Adipocyte (in vitro differentiated cells): Measurements from ENCODE around the gene KIAA1671.

ENCODE experiments used
- DNase-seq: peaks from one replicate; pipeline ENCODE4 v3.0.0-alpha.2; 2015; ENCODE audit warnings: low read depth
- H3K27me3 ChIP-seq: replicated peaks from 2 replicates; pipeline ENCODE4 v1.7.0; 2013; ENCODE audit warnings: mild to moderate bottlenecking, low read length, moderate library complexity; ENCODE audit not compliant: control insufficient read depth, insufficient read depth
- H3K36me3 ChIP-seq: 2 replicates; pipeline ENCODE4 v1.7.0; 2013; ENCODE audit warnings: low read length, mild to moderate bottlenecking, moderate library complexity; ENCODE audit not compliant: control insufficient read depth, insufficient read depth, severe bottlenecking
- H3K4me1 ChIP-seq: 2 replicates; pipeline ENCODE4 v1.7.0; 2013; ENCODE audit warnings: mild to moderate bottlenecking, low read length, moderate library complexity; ENCODE audit not compliant: control insufficient read depth, insufficient read depth
- H3K4me3 ChIP-seq: 2 replicates; pipeline ENCODE4 v1.7.0; 2013; ENCODE audit warnings: mild to moderate bottlenecking, low read length, moderate library complexity
- H3K9ac ChIP-seq: 2 replicates; pipeline ENCODE4 v1.7.0; 2013; ENCODE audit warnings: mild to moderate bottlenecking, low read length, moderate library complexity
- H3K9me3 ChIP-seq: 2 replicates; pipeline ENCODE4 v1.7.0; 2013; ENCODE audit warnings: mild to moderate bottlenecking, low read length, moderate library complexity; ENCODE audit not compliant: control insufficient read depth

The KIAA1671 gene

DNA sequence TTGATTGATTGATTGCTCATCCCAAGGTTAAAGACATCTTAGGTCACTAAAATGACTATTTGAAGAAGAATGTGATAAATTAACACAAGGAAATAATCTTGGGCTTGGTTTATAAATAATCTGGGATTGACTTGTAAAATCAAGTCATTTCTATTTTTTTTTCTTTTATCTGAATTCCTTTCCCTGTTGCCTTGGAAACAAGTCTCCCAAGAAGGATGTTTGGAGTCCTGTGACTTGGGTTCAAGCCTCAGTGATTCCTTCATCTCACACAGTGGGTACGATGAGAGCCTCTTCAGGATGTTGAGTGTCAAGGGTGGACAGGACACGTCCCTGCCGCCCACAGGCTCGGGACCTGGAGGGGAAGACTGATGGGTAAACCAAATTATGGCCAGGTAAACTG, 149.0 kb downstream of the KIAA1671 start:
- H3K9ac ChIP-seq: no peak overlapping the region
- no peaks in the 10 kb centered on the region for H3K9me3 ChIP-seq
- H3K27me3 ChIP-seq: no peaks in the 10 kb centered on the region
- no peaks in the 10 kb centered on the region for H3K4me1 ChIP-seq
- H3K36me3 ChIP-seq: no peaks in the 10 kb centered on the region
- no peak overlapping the region for H3K4me3 ChIP-seq
- DNase-seq: no peak

DNA sequence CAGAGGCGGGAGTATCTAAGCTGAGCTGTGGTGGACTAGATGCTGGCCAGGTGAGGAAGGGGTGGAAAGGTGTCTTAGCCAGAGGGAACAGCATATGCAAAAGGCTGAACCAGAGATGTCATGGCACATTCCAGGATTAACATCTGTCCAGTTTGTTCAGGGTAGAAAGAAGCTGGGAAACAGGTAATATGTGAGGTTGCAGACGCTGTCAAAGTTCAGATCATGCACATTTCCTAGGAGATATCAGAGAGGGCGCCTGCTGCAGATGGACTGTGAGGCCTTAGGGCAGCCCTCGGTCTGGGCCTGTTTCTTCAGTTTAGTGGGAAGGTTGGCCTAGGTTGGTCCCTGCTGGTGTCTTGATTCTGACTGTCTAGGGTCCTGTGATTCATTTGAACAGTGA, 149.5 kb downstream of the KIAA1671 start:
- DNase-seq: no peak
- H3K36me3 ChIP-seq: no peaks in the 10 kb centered on the region
- no peak overlapping the region for H3K9ac ChIP-seq
- no peaks in the 10 kb centered on the region for H3K27me3 ChIP-seq
- no peak overlapping the region for H3K4me3 ChIP-seq
- no peaks in the 10 kb centered on the region for H3K4me1 ChIP-seq
- H3K9me3 ChIP-seq: no peaks in the 10 kb centered on the region

DNA sequence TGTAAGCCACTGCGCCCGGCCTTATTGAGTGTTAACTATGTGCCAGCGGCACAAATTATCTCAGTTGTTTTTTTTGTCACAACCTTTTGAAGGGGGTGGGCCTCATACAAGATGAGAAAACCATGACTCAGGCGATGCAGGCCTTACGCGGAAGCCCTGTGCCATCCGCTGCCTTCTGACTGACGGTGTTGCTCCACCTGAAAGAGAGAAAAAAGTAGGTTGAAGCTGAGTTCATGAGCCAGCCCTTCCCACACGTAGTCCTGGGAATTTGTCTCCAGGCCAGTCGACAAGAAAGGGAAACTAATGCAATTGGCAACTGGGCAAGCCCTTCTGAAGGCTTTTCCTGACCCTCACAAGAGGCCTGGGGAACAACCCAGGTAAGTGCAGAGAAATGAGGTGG, 150.2 kb downstream of the KIAA1671 start:
- Histone ChIP-seq H3K27me3 (no peaks in the 10 kb centered on the region), H3K36me3 (no peaks in the 10 kb centered on the region), H3K4me3 (no peak overlapping the region), H3K9ac (no peak overlapping the region), H3K9me3 (no peaks in the 10 kb centered on the region), H3K4me1 (no peaks in the 10 kb centered on the region)
- no peak for DNase-seq

DNA sequence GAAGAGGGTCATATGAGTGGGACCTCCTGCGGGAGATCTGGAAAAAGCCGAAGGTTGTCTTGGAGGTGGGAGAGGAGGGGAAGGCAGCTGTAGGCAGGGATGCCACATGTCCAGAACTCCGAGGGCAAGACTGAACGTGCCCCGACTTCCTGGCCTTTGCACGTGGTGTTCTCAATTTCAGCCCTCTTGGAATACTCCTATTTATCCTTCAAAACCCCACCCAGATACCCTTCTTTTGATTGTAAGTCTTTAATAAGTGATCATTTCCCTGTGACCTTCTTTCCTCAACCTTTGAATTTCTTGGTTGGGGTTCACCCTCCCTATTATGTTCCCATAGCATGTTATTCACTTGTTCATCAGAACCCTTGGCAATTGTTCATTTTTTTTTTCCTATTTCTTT, 151.9 kb downstream of the KIAA1671 start:
- Histone ChIP-seq H3K36me3 (no peaks in the 10 kb centered on the region), H3K9ac (no peak overlapping the region), H3K9me3 (no peaks in the 10 kb centered on the region), H3K4me3 (no peak overlapping the region), H3K4me1 (no peaks in the 10 kb centered on the region), H3K27me3 (no peaks in the 10 kb centered on the region)
- no peak for DNase-seq

GRCh38 chr22:25105817-25106650, 153.5 kb downstream of the KIAA1671 start:
- peaks cover 4% of the 10 kb centered on the region for H3K4me1 ChIP-seq
- H3K9me3 ChIP-seq: no peaks in the 10 kb centered on the region
- H3K9ac ChIP-seq: no peak overlapping the region
- H3K36me3 ChIP-seq: no peaks in the 10 kb centered on the region
- no peaks in the 10 kb centered on the region for H3K27me3 ChIP-seq
- no peak overlapping the region for H3K4me3 ChIP-seq
- no peak for DNase-seq

DNA sequence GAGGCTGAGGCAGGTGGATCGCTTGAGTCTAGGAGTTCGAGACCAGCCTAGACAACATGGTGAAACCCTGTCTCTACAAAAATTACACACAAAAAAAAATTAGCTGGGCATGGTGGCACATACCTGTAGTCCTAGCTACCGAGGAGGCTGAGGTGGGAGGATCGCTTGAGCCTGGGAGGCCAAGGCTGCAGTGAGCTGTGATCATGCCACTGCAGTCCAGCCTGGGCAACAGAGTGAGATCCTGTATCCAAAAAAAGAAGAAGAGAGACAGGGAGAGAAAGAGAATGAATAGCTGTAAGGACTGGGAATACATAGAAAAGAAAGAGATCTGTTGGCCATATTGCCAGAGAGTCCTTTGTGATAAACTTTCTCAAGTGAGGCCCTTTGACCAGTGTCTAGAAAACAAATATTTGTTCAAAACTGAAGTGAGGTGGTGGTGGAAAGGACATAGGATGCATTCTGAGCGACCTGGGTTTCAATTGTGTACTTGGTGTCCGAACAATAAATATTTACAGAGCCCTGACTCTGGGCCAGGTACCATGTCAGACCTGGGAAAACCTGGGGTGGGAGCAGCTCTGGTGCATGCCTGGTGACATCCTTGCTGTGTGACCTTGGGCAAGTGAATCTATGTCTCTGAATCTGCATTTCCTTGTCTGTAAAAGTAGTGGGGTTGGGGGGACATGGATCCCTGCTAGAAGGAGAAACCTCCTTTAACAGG, 157.5 kb downstream of the KIAA1671 start:
- Histone ChIP-seq H3K9me3 (no peaks in the 10 kb centered on the region), H3K4me1 (peaks cover 15% of the 10 kb centered on the region), H3K36me3 (no peaks in the 10 kb centered on the region), H3K9ac (no peak overlapping the region), H3K4me3 (no peak overlapping the region), H3K27me3 (no peaks in the 10 kb centered on the region)
- no peak for DNase-seq

DNA sequence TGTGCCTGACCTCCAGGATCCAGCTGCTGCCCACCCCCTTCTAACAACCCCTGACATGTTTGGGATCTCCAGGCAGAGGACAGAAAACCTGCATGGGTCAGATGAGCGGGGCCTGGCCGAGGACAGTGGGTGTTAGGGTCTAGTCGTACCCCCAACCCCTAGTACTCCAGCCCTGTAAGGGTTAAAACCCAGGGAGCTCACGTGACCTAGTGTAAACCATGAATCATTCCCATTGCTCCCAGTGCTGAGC, 158.0 kb downstream of the KIAA1671 start:
- no peaks in the 10 kb centered on the region for H3K27me3 ChIP-seq
- DNase-seq: no peak
- peaks cover 15% of the 10 kb centered on the region for H3K4me1 ChIP-seq
- no peaks in the 10 kb centered on the region for H3K36me3 ChIP-seq
- H3K9ac ChIP-seq: peak overlapping the region; percentile 72
- H3K9me3 ChIP-seq: no peaks in the 10 kb centered on the region
- H3K4me3 ChIP-seq: peak overlapping the region; percentile 86

DNA sequence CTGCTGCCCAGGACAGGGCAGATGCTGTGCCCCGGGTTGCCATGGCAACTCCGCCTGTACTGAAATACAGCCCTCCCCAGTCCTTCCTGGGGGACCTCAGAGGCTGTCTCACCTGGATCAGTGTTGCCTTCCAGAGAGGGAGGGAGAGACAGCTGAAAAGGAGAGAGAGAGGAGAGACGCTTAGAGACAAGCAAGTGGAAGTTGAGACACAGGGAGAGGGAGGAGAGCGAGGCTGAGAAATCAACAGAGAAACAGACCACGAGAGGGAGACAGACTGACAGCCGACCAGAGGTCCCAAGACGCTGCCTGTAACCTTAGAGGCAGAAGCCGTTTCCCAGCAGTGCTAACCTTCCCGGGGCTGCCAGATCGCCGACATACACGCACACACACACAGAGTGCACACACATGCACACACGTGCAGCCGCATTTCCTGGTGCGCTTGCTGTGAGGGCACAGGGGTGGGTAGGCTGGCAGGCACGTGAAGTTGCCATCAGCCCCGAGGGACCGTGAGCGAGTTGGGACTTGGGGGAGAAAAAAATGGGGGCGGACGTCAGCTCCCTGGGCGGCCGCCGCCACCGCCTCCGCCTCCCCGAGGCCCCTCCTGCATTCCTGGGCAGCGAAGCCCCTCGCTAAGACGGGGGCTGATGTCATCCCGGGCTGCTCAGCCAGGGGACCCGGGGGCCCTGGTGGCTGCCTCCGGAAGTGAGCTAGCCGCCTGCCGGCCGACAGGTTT, 158.5 kb downstream of the KIAA1671 start:
- Histone ChIP-seq H3K36me3 (no peaks in the 10 kb centered on the region), H3K4me1 (peaks cover 15% of the 10 kb centered on the region), H3K27me3 (no peaks in the 10 kb centered on the region), H3K9me3 (no peaks in the 10 kb centered on the region), H3K4me3 (peak overlapping the region; percentile 86), H3K9ac (peak overlapping the region; percentile 72)
- peak; percentile 74 for DNase-seq

GRCh38 chr22:25111579-25112517, 159.3 kb downstream of the KIAA1671 start:
- Histone ChIP-seq H3K36me3 (no peaks in the 10 kb centered on the region), H3K9ac (peak overlapping the region; percentile 72), H3K4me1 (peaks cover 15% of the 10 kb centered on the region), H3K4me3 (peak overlapping the region; percentile 86), H3K9me3 (no peaks in the 10 kb centered on the region), H3K27me3 (no peaks in the 10 kb centered on the region)
- DNase-seq: peak; percentile 7

DNA sequence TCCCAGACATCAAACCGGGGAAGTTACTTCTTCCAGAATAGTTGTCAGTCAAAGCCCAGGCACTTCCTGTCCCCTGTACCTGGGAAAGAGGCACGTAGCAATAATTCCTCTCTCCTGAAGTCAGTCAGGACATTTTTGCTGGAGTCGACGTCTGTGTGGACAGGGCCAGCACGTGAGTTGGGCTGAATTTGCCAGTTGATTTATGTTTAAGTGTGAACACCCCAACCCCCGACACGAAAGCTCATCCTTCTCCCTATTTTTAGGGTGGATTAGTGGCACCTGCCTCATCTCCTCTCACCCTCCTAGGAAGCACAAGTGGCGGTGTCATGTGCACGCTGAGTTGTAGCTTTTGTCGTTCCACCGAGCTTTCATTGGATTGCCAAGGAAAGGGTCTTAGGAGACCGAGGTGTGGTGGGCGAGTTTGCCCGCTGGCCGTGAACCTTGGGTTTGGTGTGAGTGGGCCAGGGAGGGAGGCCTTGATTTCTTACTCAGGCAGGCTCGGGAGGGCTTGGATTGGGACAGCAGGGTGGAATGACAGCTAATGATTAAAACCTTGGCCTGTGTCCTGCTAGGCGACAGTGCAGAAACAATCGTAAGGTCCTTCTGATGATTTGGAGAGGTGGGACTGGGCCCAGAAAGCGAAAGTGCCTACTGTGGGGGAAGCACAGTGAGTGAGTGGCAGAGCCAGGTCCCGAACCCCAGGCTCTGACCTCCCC, 160.2 kb downstream of the KIAA1671 start:
- Histone ChIP-seq H3K36me3 (no peaks in the 10 kb centered on the region), H3K4me3 (no peak overlapping the region), H3K9ac (no peak overlapping the region), H3K4me1 (peaks cover 15% of the 10 kb centered on the region), H3K27me3 (no peaks in the 10 kb centered on the region), H3K9me3 (no peaks in the 10 kb centered on the region)
- no peak for DNase-seq
